Endothelial cell of umbilical vein (primary cell): ENCODE results near the gene FAM221B.

ENCODE experiments used
- EZH2 ChIP-seq: IDR thresholded peaks from 2 replicates; pipeline ENCODE4 v1.6.1; 2012; ENCODE audit warnings: borderline replicate concordance, low read depth, mild to moderate bottlenecking, moderate library complexity, low read length, inconsistent platforms; ENCODE audit not compliant: severe bottlenecking
- TF ChIP-seq, protein P1 (sequence below), 2 donors: IDR thresholded peaks; 1 replicate in 1 of 2; 2 replicates in 1 of 2; pipeline ENCODE4 v1.5.1; 2011; ENCODE audit warnings: low read length in 2 of 2, mild to moderate bottlenecking in 2 of 2, moderate library complexity in 2 of 2, control low read depth in 1 of 2, inconsistent platforms in 1 of 2, low read depth in 1 of 2; ENCODE audit not compliant: insufficient read depth in 1 of 2; ENCODE audit errors: extremely low read depth in 1 of 2

DNA sequence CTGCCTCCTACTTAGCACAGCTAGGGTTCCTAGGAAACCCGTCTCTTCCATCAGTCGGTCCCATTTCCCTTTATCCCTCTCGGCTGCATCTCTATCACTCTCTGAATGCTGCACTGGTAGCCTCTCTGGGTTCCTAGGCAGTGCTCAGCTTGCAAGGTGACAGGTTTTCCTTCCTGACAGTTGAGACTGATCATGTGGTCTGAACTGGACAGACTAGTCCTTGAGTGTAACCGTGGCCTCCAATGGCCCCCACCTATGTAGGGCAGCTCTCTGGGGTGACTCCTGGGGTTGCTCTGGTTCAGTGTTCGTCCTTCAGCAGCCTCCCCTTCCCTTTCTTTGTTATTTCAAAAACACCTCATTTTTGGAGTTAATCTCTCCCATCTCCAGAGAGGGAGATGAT is 4.3 kb upstream of the FAM221B start:
- no peak for TF ChIP-seq EZH2
- TF ChIP-seq, protein P1, sequence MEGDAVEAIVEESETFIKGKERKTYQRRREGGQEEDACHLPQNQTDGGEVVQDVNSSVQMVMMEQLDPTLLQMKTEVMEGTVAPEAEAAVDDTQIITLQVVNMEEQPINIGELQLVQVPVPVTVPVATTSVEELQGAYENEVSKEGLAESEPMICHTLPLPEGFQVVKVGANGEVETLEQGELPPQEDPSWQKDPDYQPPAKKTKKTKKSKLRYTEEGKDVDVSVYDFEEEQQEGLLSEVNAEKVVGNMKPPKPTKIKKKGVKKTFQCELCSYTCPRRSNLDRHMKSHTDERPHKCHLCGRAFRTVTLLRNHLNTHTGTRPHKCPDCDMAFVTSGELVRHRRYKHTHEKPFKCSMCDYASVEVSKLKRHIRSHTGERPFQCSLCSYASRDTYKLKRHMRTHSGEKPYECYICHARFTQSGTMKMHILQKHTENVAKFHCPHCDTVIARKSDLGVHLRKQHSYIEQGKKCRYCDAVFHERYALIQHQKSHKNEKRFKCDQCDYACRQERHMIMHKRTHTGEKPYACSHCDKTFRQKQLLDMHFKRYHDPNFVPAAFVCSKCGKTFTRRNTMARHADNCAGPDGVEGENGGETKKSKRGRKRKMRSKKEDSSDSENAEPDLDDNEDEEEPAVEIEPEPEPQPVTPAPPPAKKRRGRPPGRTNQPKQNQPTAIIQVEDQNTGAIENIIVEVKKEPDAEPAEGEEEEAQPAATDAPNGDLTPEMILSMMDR (IDR thresholded peaks at IDR 0.05; ENCODE audit: extremely low read depth in 1 of 2, insufficient read depth in 1 of 2, low read depth in 1 of 2, low read length in 2 of 2), result no peak
